ENCODE data around the gene FSTL4. TPM values are rescaled to one million over a fixed set of nuclear protein-coding genes. Genes with fewer than 3 reads are reported as not detected.

Gene FSTL4
- total and polyA plus RNA-seq, 4 donors = 0.02 to 0.18 TPM; not detected in 2

GRCh38 chr5:133403741-133404364 is 208.5 kb downstream of the FSTL4 start:
- DNase-seq (ENCODE audit: low spot score) = peak; percentile 14
- WGBS = 94% methylated on average over 5 of the region's 5 CpGs
- H3K36me3 ChIP-seq (ENCODE audit: control insufficient read depth in 4 of 4, insufficient read depth in 3 of 4, low read depth in 1 of 4, low read length in 3 of 4) = no peaks in the 10 kb centered on the region
- H3K4me1 ChIP-seq (ENCODE audit: control insufficient read depth in 4 of 4, insufficient read depth in 4 of 4, low read length in 3 of 4) = no peaks in the 10 kb centered on the region
- no peak overlapping the region for H3K4me3 ChIP-seq (ENCODE audit: low read depth in 1 of 3, low read length in 3 of 3)
- H3K9ac ChIP-seq (ENCODE audit: low read depth in 1 of 2, low read length in 2 of 2) = no peak overlapping the region
- TF ChIP-seq, protein P1, sequence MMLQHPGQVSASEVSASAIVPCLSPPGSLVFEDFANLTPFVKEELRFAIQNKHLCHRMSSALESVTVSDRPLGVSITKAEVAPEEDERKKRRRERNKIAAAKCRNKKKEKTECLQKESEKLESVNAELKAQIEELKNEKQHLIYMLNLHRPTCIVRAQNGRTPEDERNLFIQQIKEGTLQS (IDR thresholded peaks at IDR 0.05) = no peak
- H3K27me3 ChIP-seq (ENCODE audit: control insufficient read depth in 4 of 4, insufficient read depth in 4 of 4, low read length in 3 of 4) = no peaks in the 10 kb centered on the region
- H3K9me3 ChIP-seq (ENCODE audit: control insufficient read depth in 4 of 4, low read length in 3 of 4) = no peaks in the 10 kb centered on the region
- no peak overlapping the region for H3K27ac ChIP-seq (ENCODE audit: low read depth in 1 of 2, low read length in 2 of 2)

DNA sequence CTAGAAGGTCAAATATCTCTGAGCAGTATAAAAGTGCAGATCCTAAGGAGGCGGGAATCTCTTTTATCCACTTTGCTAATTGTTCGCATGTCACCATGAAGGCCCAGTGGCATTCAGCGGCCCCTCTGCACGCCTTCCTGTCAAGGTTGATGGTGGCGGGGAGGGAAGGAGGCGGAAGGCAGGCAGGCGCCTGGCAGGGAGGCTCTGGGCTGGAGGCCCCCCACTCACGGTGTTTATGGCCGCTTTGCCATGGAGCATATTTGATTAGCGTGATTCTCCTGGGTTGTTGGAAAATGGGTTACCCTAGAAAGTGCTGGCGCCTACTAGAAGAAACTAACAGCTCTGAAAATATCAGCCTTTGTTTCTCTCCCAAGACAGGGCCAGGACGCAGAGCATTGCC is 209.6 kb downstream of the FSTL4 start:
- Histone ChIP-seq H3K27ac (ENCODE audit: low read depth in 1 of 2, low read length in 2 of 2) (no peak overlapping the region), H3K36me3 (ENCODE audit: control insufficient read depth in 4 of 4, insufficient read depth in 3 of 4, low read depth in 1 of 4, low read length in 3 of 4) (no peaks in the 10 kb centered on the region), H3K27me3 (ENCODE audit: control insufficient read depth in 4 of 4, insufficient read depth in 4 of 4, low read length in 3 of 4) (no peaks in the 10 kb centered on the region), H3K9ac (ENCODE audit: low read depth in 1 of 2, low read length in 2 of 2) (no peak overlapping the region), H3K9me3 (ENCODE audit: control insufficient read depth in 4 of 4, low read length in 3 of 4) (no peaks in the 10 kb centered on the region), H3K4me1 (ENCODE audit: control insufficient read depth in 4 of 4, insufficient read depth in 4 of 4, low read length in 3 of 4) (no peaks in the 10 kb centered on the region), H3K4me3 (ENCODE audit: low read depth in 1 of 3, low read length in 3 of 3) (no peak overlapping the region)
- DNase-seq (ENCODE audit: low spot score) = peak; percentile 13
- TF ChIP-seq, protein P2, sequence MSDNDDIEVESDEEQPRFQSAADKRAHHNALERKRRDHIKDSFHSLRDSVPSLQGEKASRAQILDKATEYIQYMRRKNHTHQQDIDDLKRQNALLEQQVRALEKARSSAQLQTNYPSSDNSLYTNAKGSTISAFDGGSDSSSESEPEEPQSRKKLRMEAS (IDR thresholded peaks at IDR 0.05) = no peak
- TF ChIP-seq ZBTB33 (IDR thresholded peaks at IDR 0.05) (no peak), TAF1 (conservative IDR thresholded peaks at IDR 0.05) (no peak), SP1 (IDR thresholded peaks at IDR 0.05) (no peak), EGR1 (IDR thresholded peaks at IDR 0.05; ENCODE audit: low read depth in 2 of 2) (no peak), REST (IDR thresholded peaks at IDR 0.05) (no peak), JUND (IDR thresholded peaks at IDR 0.05) (no peak), YY1 (IDR thresholded peaks at IDR 0.05) (no peak), GABPA (IDR thresholded peaks at IDR 0.05 in 1 of 2, conservative IDR thresholded peaks at IDR 0.05 in 1 of 2) (no peak), NR2F2 (IDR thresholded peaks at IDR 0.05) (no peak), RXRA (IDR thresholded peaks at IDR 0.05) (no peak), HNF4G (IDR thresholded peaks at IDR 0.05) (no peak)
- TF ChIP-seq, protein P1 (IDR thresholded peaks at IDR 0.05) = no peak
- WGBS = 94% methylated on average over 12 of the region's 12 CpGs

Measured in liver (tissue), 9 donors.